Activated T-cell treated with anti-CD3 and anti-CD28 coated beads for 1 hour (primary cell): ENCODE data around the gene DMAP1.
"Not testable (repeated sequence)": the region's sequence is repeated elsewhere in the genome, so short reads cannot be mapped to it uniquely, and the experiment has no call there.

ENCODE experiments used
- DNase-seq: peaks from one replicate; pipeline ENCODE4 v3.0.0-alpha.2; 2020; ENCODE audit warnings: low read depth

The DMAP1 gene

GRCh38 chr1:44213222-44214112 lies at the start of gene DMAP1:
Gene DMAP1 (plus strand): TSS chr1:44213471. CDS start chr1:44213754, 283 bp downstream.
- peak; percentile 76 for DNase-seq

DNA sequence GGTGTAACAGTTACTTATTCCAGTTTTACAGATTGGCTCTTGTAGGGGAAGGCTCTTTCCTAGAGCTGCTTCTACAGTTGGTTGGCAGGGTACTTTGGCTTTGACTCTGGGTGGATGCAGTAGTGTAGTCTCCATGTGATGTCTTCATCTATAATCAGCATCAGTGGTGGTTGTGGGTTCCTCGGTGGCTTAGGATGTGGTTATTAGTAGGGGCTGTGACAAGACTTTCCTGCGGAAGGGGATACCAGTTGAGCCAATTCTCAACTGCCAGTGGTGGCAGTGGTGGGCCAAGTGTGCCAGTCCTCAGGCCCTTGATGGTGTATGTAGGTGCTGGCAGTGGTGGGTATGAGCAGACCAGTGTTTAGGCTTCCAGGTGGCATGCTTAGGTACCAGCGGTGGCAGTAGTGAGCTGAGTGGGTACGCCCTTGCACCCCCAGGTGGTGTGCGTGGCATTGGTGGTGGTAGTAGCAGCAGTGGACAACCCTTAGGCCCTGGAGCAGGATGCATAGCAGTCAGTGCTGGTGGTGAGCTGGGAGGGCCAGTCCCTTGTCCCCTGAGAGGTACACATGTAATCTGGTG lies 44.7 kb upstream of the DMAP1 start:
- DNase-seq = no peak

- DNase-seq = no peak
Measured at GRCh38 chr1:44170281-44170823, 42.9 kb upstream of the DMAP1 start.

DNA sequence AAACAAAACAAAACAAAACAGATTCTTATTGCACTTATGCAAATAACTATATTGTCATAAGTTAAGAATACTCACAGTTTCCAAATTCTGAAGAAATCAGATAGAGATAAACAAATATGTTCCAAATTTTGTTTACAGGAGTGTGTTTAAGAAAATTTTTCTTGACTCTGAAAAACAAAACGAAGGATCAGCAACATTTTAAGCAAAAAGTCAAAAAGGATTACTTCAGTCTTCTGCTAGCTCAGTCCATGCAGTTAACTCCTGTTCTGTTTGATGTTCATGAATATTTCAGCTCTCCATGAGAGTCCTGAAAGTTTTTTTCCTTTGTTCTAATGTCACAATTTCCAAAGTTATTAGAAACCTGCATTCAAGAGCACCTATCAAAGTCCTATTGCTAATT lies 38.6 kb upstream of the DMAP1 start:
- DNase-seq = no peak

GRCh38 chr1:44200336-44200735 lies 12.9 kb upstream of the DMAP1 start:
- DNase-seq = no peak

GRCh38 chr1:44206545-44206944 lies 6.7 kb upstream of the DMAP1 start:
- not testable (repeated sequence) for DNase-seq

DNA sequence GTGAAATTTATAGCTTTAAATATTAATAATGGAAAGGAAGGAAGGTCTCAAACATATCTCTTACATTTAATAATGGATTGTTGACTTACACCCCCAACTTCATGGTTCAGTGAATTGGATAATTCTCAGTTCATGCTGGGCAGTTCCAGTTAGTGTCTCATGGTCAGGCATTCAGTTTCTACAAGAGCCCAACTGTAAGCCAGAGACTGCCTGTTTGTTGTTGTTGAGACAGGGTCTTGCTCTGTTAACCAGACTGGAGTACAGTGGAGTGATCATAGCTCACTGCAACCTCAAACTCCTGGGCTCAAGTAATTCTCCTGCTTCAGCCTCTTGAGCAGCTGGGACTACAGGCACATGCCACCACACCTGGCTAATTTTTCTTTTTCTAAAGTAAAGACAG lies 5.0 kb upstream of the DMAP1 start:
- DNase-seq = no peak

DNA sequence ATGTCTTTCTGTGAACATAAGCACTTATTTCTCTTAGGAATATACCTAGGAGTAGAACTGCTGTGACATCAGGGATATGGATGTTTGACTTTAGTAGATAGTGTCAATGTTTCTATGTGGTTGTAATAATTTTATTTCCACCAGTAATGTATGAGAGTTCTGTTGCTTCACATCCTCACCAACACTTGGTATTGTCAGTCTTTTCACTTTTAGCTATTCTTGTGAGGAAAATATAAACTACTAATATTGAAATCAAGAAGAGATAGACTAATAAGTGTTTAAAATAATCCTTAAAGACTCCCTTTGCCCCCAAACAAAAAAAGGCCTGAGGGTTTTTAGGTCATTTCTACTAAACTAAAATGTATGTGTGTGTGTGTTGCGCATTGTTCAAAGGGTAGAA lies 2.7 kb upstream of the DMAP1 start:
- no peak for DNase-seq

- no peak for DNase-seq
Measured at GRCh38 chr1:44212355-44213221, 683 bp upstream of the DMAP1 start.

- DNase-seq = peak; percentile 64
Measured at GRCh38 chr1:44217809-44218410, 4.6 kb downstream of the DMAP1 start.

DNA sequence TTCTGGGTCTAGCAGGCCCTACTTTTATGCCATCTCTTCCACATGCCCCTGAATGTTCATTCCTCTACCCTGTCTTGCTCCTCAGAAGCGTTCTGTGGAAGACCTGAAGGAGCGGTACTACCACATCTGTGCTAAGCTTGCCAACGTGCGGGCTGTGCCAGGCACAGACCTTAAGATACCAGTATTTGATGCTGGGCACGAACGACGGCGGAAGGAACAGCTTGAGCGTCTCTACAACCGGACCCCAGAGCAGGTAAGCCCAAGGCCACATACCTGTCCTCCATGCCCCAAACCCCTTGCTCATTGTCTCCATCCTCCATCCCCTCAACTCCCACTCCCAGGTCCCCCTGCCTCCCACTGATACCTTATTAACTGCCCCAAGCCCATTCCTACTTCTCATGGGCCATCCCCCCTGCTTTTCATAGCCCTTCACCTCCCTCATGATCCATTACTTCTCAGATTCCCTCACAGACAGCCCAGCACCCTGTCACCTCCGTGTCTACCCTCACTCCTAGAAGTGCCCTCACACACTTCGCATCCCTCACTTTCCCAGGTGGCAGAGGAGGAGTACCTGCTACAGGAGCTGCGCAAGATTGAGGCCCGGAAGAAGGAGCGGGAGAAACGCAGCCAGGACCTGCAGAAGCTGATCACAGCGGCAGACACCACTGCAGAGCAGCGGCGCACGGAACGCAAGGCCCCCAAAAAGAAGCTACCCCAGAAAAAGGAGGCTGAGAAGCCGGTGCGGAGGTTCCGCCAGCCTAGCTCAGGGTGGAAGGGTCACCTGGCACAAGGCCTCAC lies 5.4 kb downstream of the DMAP1 start:
- DNase-seq = no peak

DNA sequence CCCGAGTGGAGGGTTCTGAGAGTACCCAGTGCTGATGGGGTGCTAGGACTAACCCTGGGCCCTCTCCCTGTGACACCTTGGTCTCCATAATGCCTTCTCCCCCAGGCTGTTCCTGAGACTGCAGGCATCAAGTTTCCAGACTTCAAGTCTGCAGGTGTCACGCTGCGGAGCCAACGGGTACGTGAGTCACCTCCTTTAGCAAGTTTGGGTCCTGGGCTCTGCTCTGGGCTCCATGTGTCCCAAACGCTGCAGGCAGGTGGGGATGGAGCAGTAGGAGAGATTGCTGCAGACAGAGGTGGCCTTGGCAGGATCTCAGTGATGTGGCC lies 6.0 kb downstream of the DMAP1 start:
- no peak for DNase-seq

DNA sequence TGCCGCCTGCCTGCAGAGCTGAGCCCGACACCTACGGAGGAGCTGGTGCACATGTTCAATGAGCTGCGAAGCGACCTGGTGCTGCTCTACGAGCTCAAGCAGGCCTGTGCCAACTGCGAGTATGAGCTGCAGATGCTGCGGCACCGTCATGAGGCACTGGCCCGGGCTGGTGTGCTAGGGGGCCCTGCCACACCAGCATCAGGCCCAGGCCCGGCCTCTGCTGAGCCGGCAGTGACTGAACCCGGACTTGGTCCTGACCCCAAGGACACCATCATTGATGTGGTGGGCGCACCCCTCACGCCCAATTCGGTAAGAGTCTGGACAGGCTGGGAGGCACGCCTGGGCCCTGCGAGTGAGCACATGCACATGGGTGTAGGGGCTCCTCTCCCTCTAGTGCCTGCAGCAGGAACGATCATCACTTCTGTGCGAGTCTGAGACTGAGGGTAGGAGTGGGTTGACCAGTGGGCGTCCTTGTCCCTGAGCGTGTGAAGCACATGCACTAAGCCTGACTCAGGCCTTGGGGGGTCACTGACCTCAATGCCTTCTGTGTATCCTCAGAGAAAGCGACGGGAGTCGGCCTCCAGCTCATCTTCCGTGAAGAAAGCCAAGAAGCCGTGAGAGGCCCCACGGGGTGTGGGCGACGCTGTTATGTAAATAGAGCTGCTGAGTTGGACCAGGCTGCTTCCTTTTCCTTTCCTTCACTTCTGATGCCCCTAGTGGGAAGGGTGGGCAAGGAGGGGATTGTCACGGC lies 6.9 kb downstream of the DMAP1 start:
- DNase-seq = no peak

DNA sequence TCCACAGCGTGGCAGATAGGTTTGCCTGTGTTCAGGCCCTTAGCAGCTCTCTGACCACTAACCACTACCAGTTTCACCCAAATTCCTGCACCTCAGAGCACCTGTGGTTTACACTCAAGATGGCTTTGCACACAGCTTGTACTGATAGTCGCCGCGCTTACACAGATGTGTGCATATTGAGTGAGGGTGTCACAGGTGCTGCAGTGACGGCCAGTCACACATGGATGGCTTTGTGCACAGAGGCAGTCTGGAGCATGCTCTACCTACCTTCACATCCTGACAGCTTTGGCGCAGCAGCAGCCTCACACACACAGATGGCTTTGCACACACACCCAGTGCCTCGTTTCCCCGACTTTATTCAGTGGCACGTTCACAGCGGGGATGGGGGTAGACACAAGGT lies 7.5 kb downstream of the DMAP1 start:
- DNase-seq = no peak

DNA sequence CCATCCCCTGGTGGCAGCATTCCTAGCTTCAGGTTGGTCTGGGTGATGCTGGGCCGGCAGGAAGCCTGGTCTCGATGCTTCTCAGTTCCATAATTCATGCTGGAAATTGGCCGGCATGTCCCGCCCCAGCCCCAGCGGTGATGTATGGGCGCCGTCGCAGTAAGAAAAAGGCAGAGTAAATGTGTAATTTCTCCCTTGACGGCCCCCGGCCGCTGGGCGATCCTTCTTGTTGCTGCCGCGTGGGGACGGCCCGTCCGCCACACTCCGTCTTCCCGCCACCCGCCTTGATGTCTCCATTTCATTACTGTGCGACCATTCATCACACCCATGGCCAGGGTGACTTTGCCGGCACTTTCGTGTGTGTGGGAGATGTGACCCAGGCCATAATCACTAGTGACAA lies 8.5 kb downstream of the DMAP1 start:
- no peak for DNase-seq

- no peak for DNase-seq
Measured at GRCh38 chr1:44222397-44223186, 9.3 kb downstream of the DMAP1 start.

GRCh38 chr1:44223187-44223610 lies 9.9 kb downstream of the DMAP1 start:
- no peak for DNase-seq

GRCh38 chr1:44225761-44226160 lies 12.5 kb downstream of the DMAP1 start:
- DNase-seq = no peak

DNA sequence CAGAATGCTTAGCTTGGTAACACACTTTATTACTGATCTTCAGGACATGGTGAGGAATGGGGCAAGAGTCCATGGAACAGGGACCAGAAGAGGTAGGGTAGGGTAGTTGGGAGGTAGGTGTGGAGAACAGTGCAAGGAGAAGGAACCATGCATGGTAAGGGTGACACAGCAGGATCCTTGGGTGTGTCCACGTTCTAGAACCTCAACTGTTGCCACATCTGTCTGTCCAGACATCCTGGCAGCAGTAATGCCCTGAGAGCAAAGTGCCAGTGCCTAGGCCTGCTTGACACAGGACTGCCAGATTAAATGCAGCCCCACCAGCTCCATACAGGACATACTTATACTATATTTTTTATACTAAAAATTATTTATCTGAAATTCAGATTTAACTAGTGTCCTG lies 13.9 kb downstream of the DMAP1 start:
- no peak for DNase-seq

DNA sequence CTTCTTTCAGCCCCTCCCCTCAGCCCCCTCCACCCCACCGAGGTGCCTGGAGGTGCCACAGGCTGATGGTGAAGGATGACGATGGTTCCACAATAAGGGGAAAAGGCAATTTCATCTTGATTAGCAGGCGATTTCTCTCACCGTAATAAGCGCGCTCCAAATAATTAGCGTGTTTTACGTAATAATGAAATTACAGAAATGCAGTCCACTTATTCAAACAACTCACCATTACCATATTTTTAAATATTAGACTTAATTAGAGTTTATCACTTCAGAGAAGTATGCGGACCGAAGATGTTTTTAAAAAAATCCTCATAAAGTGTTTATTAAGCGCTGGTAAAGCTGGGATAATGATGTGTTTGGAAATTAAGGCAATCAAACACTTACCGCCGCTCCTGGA lies 14.9 kb downstream of the DMAP1 start:
- DNase-seq = no peak
